Right atrium auricular region (tissue), 2 donors: ENCODE measurements around the gene CSNK2B. TPM values are rescaled to one million over a fixed set of nuclear protein-coding genes. Genes with fewer than 3 reads are reported as not detected.

ENCODE experiments used
- DNase-seq: peaks from one replicate; pipeline ENCODE4 v3.0.0-alpha.2; 2019; ENCODE audit warnings: low spot score
- H3K27ac ChIP-seq, 2 donors: fragments of 200-600 bp; sonication (generic); 1 replicate in 1 of 2; 2 replicates in 1 of 2; pipeline ENCODE4 v1.5.1; 2016 to 2019
- H3K27me3 ChIP-seq, 2 donors: fragments of 200-600 bp; sonication (generic); one replicate each; pipeline versions ENCODE4 v1.5.1 to v1.6.0; 2017 to 2019
- H3K36me3 ChIP-seq: fragments of 200-600 bp; sonication (generic); one replicate; pipeline ENCODE4 v1.5.1; 2016
- H3K4me1 ChIP-seq, 2 donors: fragments of 200-600 bp; sonication (generic); one replicate each; pipeline versions ENCODE4 v1.5.1 to v1.6.0; 2017 to 2019
- H3K4me3 ChIP-seq, 2 donors: fragments of 200-600 bp; sonication (generic); 1 replicate in 1 of 2; 2 replicates in 1 of 2; pipeline ENCODE4 v1.5.1; 2017 to 2019; ENCODE audit warnings: mild to moderate bottlenecking in 1 of 2, moderate library complexity in 1 of 2
- H3K9me3 ChIP-seq, 2 donors: fragments of 200-600 bp; sonication (generic); one replicate each; pipeline ENCODE4 v1.5.1; 2019
- CTCF ChIP-seq, 2 donors: fragments of 200-600 bp; sonication (generic); IDR thresholded peaks; one replicate each; pipeline ENCODE4 v1.5.1; 2019; ENCODE audit warnings: antibody characterized with exemption in 2 of 2
- total RNA-seq, 2 donors: library from RNA; depleted of rRNA; stranded (reverse); fragments of >200 nt; gene quantifications; one replicate each; pipeline ENCODE4 v1.1.0, GENCODE V29; 2016

Gene CSNK2B
- total RNA-seq, 2 donors from 2014 or later, result 242 to 243 TPM

- Histone ChIP-seq H3K4me3 (no peak overlapping the region), H3K27me3 (no peaks in the 10 kb centered on the region), H3K36me3 (peaks cover 5% of the 10 kb centered on the region), H3K9me3 (no peaks in the 10 kb centered on the region), H3K4me1 (peaks cover 0 to 16% of the 10 kb centered on the region in 2 donors), H3K27ac (no peak overlapping the region)
- DNase-seq, result no peak
- no peak for TF ChIP-seq CTCF (IDR thresholded peaks at IDR 0.05)
Observed at GRCh38 chr6:31677955-31678354, 12.1 kb downstream of the CSNK2B start.

GRCh38 chr6:31680226-31681134 lies 14.6 kb downstream of the CSNK2B start, which contains the start of gene LY6G5C:
TSS of gene LY6G5C (minus strand) at chr6:31681067. CDS start at chr6:31680373, 694 bp downstream.
- Histone ChIP-seq H3K27ac (peak within 1 kb of the TSS; percentile 60 to 72), H3K9me3 (no peaks in the 10 kb centered on the region), H3K36me3 (no peaks in the 10 kb centered on the region), H3K4me3 (peak within 1 kb of the TSS; percentile 43 to 53), H3K27me3 (no peaks in the 10 kb centered on the region), H3K4me1 (peaks cover 0 to 16% of the 10 kb centered on the region in 2 donors)
- peak; percentile 93 for DNase-seq
- TF ChIP-seq CTCF (IDR thresholded peaks at IDR 0.05), result peak; percentile 43 to 79

- no peaks in the 10 kb centered on the region for H3K9me3 ChIP-seq
- peaks cover 3% of the 10 kb centered on the region for H3K36me3 ChIP-seq
- H3K27me3 ChIP-seq, result no peaks in the 10 kb centered on the region
- peak in 1 of 2 donors; percentile 28 for TF ChIP-seq CTCF (IDR thresholded peaks at IDR 0.05)
- H3K4me1 ChIP-seq, result peaks cover 0 to 16% of the 10 kb centered on the region in 2 donors
- H3K27ac ChIP-seq, result peak overlapping the region; percentile 60 to 72
- H3K4me3 ChIP-seq, result peak overlapping the region; percentile 43 to 53
- DNase-seq, result no peak
Observed at GRCh38 chr6:31681135-31681671, 15.3 kb downstream of the CSNK2B start.

GRCh38 chr6:31683591-31683990 lies 17.7 kb downstream of the CSNK2B start:
- H3K9me3 ChIP-seq, result no peaks in the 10 kb centered on the region
- H3K27ac ChIP-seq, result no peak overlapping the region
- DNase-seq, result no peak
- no peaks in the 10 kb centered on the region for H3K27me3 ChIP-seq
- peaks cover 0 to 16% of the 10 kb centered on the region in 2 donors for H3K4me1 ChIP-seq
- H3K4me3 ChIP-seq, result no peak overlapping the region
- TF ChIP-seq CTCF (IDR thresholded peaks at IDR 0.05), result no peak
- peaks cover 24% of the 10 kb centered on the region for H3K36me3 ChIP-seq

- no peak overlapping the region for H3K27ac ChIP-seq
- TF ChIP-seq CTCF (IDR thresholded peaks at IDR 0.05), result no peak
- peaks cover 53% of the 10 kb centered on the region for H3K36me3 ChIP-seq
- no peaks in the 10 kb centered on the region for H3K9me3 ChIP-seq
- no peaks in the 10 kb centered on the region for H3K27me3 ChIP-seq
- H3K4me1 ChIP-seq, result peaks cover 0 to 4% of the 10 kb centered on the region in 2 donors
- H3K4me3 ChIP-seq, result no peak overlapping the region
- DNase-seq, result no peak
Observed at GRCh38 chr6:31686483-31686882, 20.6 kb downstream of the CSNK2B start.
